GM10266 (cell line): ENCODE results near the gene SKAP2.
A peak's percentile ranks its signal among the peaks of the same experiment; 100 is the strongest.

Experiments used
- DNase-seq: peaks from one replicate; pipeline ENCODE4 v3.0.0; 2012; ENCODE audit errors: extremely low spot score
- TF ChIP-seq, protein P1 (sequence below): IDR thresholded peaks from 2 replicates; pipeline ENCODE4 v1.5.1; 2012; ENCODE audit warnings: mild to moderate bottlenecking, low read depth; ENCODE audit not compliant: control insufficient read depth, insufficient read depth; ENCODE audit errors: missing control alignments

Gene SKAP2

DNA sequence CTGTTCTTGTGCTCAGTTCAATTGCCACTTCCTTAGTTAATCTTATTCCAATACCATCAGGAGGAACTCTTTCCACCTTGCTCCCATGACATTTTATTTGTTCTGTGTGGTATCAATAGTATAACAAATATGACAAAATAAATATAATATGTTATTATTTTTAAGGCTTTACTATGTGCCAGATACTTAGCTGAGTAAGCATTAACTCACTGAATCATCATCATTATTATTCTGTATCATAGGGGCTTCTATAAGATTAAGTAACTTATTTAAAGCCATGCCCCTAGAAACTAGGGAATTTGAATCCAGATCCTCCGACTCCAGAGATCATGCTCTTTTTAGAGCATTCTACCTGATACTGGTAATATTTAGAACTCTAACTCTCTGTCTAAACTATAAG is 33.5 kb upstream of the SKAP2 start:
- no peak for DNase-seq
- TF ChIP-seq, protein P1, sequence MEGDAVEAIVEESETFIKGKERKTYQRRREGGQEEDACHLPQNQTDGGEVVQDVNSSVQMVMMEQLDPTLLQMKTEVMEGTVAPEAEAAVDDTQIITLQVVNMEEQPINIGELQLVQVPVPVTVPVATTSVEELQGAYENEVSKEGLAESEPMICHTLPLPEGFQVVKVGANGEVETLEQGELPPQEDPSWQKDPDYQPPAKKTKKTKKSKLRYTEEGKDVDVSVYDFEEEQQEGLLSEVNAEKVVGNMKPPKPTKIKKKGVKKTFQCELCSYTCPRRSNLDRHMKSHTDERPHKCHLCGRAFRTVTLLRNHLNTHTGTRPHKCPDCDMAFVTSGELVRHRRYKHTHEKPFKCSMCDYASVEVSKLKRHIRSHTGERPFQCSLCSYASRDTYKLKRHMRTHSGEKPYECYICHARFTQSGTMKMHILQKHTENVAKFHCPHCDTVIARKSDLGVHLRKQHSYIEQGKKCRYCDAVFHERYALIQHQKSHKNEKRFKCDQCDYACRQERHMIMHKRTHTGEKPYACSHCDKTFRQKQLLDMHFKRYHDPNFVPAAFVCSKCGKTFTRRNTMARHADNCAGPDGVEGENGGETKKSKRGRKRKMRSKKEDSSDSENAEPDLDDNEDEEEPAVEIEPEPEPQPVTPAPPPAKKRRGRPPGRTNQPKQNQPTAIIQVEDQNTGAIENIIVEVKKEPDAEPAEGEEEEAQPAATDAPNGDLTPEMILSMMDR: no peak

DNA sequence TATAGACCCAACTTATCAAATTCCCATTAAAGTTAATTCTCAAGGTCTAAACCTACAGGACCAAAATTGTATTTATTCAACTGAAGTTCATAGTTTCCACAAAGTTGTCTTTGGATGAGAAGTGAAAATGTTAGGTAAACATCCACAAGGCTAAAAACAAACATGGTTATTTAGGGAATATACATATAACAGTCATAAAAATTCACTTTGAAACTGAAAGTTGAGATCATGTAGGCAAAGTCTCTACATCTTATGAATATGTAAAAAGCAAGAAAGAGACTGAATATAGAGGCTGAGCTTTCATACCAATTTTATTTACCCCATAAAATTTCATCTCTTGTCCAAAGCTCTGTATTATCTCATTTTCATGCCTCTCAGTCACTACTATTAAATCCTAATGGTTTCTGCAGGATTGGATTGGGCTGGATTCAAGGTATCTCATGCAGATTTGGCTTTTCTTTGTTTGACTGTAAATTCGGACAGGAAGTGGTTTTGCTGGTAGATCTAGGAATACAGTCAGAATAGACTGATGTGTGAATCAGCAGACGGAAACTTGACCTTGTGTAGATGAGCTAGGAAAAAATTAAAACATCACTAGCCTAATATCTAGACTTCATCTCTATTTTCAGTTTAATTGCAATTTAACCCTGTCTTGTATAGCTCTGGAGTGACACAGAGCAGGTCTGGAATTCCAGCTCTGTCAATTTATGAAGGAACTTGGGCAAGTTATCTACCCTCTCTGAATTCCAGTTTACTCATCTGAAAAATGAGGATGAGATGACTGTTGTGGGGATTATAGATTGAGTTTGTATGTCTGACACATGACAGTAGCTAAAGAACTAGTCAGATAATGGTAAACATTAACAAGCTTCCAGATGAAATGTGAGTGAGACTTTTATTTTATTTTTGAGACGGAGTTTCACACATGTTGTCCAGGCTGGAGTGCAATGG is 27.3 kb upstream of the SKAP2 start:
- TF ChIP-seq, protein P1: no peak
- peak; percentile 9 for DNase-seq

DNA sequence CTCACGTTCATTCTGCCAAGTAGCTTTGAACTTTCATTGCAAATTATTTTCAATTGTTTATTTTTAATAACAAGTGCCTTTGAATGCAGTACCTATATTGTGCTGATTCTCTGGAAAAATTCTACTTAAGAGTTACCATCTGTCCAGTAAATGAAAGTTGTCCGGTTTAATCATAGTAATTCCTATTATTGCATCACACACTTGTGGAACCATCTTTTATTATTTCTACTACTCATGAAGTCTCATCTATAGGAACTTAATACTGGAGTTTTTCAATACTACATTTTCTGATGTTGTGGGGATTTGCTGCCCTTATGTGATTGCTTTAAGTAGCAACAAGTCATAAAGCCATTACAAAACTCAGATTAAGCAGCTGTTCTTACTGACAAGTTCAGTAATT is 16.5 kb upstream of the SKAP2 start:
- TF ChIP-seq, protein P1: no peak
- no peak for DNase-seq

DNA sequence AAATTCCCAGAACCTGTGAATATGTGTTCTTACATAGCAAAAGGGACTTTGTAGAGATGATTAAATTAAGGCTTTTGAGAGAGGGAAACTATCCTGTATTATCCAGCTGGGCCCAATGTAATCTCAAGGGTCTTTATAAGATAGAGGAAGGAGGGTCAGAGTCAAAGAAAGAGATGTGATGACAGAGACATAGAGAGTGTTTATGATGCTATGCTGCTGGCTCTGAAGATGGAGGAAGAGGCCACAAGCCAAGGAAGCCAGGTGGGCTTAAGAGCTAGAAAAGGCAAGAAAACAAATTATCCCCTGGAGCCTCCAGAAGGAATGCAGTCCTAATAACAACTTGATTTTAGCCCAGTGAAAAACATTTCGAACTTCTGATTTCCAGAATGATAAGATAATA is 15.3 kb upstream of the SKAP2 start:
- DNase-seq: no peak
- TF ChIP-seq, protein P1: no peak

DNA sequence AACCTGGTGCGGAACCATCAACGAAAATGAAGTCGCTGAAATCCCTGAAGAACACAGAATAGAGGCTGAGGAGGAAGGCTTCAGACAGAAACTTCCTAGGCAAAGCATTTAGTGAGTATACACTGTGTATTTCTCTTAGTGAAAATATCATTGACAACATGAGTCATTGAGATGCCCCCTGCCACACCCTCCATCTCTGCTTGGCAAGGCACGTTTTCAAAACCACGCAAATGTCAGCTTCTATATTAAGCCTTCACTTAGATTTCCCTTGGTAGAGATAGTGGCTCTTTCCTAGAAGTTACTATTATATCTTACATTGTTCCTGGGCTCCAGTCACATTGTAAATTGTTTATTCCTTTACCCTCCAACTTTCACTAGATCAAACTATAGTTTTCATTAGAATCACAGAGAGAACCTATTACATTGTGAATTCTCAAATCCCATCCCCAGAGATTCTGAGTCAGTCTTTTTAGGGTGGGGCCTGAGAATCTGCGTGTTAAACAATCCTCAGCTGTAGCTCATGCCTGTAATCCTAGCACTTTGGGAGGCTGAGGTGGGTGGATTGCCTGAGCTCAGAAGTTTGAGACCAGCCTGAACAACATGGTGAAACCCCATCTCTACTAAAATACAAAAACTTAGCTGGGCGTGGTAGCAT is 4.6 kb upstream of the SKAP2 start:
- TF ChIP-seq, protein P1: no peak
- no peak for DNase-seq

DNA sequence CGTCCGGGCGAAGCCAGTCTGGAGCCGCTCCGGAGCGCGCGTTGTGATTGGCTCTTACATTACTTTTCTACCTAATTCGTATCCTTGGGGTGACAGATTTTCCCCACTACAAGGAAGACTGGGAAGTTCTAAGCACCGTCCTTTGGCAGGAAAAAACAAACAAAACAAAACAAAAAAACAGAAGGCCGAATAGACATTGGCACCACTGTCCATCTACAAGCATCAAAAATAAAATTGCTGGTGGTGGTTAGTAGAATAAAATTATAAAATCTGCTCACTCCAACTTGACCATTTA is 651 bp upstream of the SKAP2 start:
- TF ChIP-seq, protein P1: no peak
- peak; percentile 44 for DNase-seq
